ENCODE results near the gene FMO2. TPM values are rescaled to one million over a fixed set of nuclear protein-coding genes. Genes with fewer than 3 reads are reported as not detected.

Gene FMO2
- total and polyA plus RNA-seq, 2 donors (not counting 1 experiment from before 2014, with no cell fraction given): 104 to 136 TPM

DNA sequence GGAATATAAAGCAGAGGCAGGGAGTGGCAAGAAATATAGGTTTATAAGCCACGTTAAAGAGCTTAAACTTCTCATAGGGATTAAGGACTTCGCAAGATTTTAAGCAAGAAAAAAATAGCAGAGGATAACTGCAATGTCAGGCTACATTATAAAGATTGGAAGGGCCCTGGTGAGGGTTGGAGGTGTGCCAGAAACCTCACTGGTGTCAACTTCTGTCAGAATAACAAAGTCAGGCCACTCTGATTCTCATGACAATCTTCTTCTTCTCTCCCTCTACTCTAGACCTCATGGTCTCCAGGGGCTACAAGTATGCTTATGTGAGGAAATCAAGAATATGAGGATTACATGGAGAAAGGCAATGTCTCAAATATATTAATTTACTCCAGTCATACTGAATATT, 32.6 kb upstream of the FMO2 start:
- Histone ChIP-seq H3K79me2 (ENCODE audit: control insufficient read depth, insufficient read depth, low read length) (no peaks in the 10 kb centered on the region), H4K20me1 (ENCODE audit: control insufficient read depth, extremely low read depth, insufficient read depth, low read length) (no peaks in the 10 kb centered on the region), H3K4me3 (replicated peaks in 1 of 4; ENCODE audit: control extremely low read depth in 1 of 4, insufficient read depth in 1 of 4, low read depth in 3 of 4, low read length in 4 of 4) (no peak overlapping the region), H3K27ac (ENCODE audit: insufficient read depth, low read length) (no peak overlapping the region), H3K4me2 (ENCODE audit: extremely low read depth, insufficient read depth, low read length) (no peak overlapping the region), H3K9ac (ENCODE audit: insufficient read depth, low read length) (no peak overlapping the region), H3K27me3 (ENCODE audit: control insufficient read depth, insufficient read depth, low read length) (no peaks in the 10 kb centered on the region), H3K4me1 (ENCODE audit: control insufficient read depth, extremely low read depth, insufficient read depth, low read length) (no peaks in the 10 kb centered on the region), H2AFZ (ENCODE audit: low read length) (no peak overlapping the region), H3K36me3 (ENCODE audit: control insufficient read depth, insufficient read depth, low read length) (no peaks in the 10 kb centered on the region), H3K9me3 (ENCODE audit: control insufficient read depth, insufficient read depth, low read depth, low read length) (no peaks in the 10 kb centered on the region)
- TF ChIP-seq EZH2 (IDR thresholded peaks at IDR 0.05; ENCODE audit: low read length, missing control alignments): no peak
- TF ChIP-seq, protein P1, sequence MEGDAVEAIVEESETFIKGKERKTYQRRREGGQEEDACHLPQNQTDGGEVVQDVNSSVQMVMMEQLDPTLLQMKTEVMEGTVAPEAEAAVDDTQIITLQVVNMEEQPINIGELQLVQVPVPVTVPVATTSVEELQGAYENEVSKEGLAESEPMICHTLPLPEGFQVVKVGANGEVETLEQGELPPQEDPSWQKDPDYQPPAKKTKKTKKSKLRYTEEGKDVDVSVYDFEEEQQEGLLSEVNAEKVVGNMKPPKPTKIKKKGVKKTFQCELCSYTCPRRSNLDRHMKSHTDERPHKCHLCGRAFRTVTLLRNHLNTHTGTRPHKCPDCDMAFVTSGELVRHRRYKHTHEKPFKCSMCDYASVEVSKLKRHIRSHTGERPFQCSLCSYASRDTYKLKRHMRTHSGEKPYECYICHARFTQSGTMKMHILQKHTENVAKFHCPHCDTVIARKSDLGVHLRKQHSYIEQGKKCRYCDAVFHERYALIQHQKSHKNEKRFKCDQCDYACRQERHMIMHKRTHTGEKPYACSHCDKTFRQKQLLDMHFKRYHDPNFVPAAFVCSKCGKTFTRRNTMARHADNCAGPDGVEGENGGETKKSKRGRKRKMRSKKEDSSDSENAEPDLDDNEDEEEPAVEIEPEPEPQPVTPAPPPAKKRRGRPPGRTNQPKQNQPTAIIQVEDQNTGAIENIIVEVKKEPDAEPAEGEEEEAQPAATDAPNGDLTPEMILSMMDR (conservative IDR thresholded peaks at IDR 0.05 in 1 of 2, IDR thresholded peaks at IDR 0.05 in 1 of 2; ENCODE audit: low read depth in 1 of 2, low read length in 2 of 2): no peak
- no peak for DNase-seq (ENCODE audit: low read depth in 2 of 2)

DNA sequence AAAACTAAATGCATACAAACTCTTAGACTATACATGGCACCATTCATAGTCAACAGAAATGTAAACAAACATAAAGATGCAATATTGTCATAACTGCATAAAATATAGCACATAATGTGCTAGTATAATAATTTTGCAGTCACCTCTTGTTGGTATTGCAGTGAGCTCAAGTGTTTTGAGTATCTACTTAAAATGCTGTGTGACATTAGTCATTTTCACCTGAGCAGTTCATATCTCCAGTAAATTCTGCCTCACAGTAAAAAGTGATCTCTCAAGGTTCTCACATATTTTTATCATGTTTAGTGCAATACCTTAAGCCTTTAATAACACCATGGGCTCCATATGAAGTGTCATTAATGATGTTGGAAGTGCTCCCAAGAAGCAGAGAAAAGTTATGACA, 29.6 kb upstream of the FMO2 start:
- H3K27me3 ChIP-seq (ENCODE audit: control insufficient read depth, insufficient read depth, low read length): no peaks in the 10 kb centered on the region
- H3K4me1 ChIP-seq (ENCODE audit: control insufficient read depth, extremely low read depth, insufficient read depth, low read length): no peaks in the 10 kb centered on the region
- no peak overlapping the region for H3K4me2 ChIP-seq (ENCODE audit: extremely low read depth, insufficient read depth, low read length)
- no peak overlapping the region for H3K27ac ChIP-seq (ENCODE audit: insufficient read depth, low read length)
- TF ChIP-seq EZH2 (IDR thresholded peaks at IDR 0.05; ENCODE audit: low read length, missing control alignments): no peak
- TF ChIP-seq, protein P1 (conservative IDR thresholded peaks at IDR 0.05 in 1 of 2, IDR thresholded peaks at IDR 0.05 in 1 of 2; ENCODE audit: low read depth in 1 of 2, low read length in 2 of 2): no peak
- no peaks in the 10 kb centered on the region for H3K79me2 ChIP-seq (ENCODE audit: control insufficient read depth, insufficient read depth, low read length)
- no peak overlapping the region for H3K9ac ChIP-seq (ENCODE audit: insufficient read depth, low read length)
- no peaks in the 10 kb centered on the region for H3K36me3 ChIP-seq (ENCODE audit: control insufficient read depth, insufficient read depth, low read length)
- no peak for DNase-seq (ENCODE audit: low read depth in 2 of 2)
- H3K4me3 ChIP-seq (replicated peaks in 1 of 4; ENCODE audit: control extremely low read depth in 1 of 4, insufficient read depth in 1 of 4, low read depth in 3 of 4, low read length in 4 of 4): no peak overlapping the region
- no peak overlapping the region for H2AFZ ChIP-seq (ENCODE audit: low read length)
- no peaks in the 10 kb centered on the region for H4K20me1 ChIP-seq (ENCODE audit: control insufficient read depth, extremely low read depth, insufficient read depth, low read length)
- no peaks in the 10 kb centered on the region for H3K9me3 ChIP-seq (ENCODE audit: control insufficient read depth, insufficient read depth, low read depth, low read length)

DNA sequence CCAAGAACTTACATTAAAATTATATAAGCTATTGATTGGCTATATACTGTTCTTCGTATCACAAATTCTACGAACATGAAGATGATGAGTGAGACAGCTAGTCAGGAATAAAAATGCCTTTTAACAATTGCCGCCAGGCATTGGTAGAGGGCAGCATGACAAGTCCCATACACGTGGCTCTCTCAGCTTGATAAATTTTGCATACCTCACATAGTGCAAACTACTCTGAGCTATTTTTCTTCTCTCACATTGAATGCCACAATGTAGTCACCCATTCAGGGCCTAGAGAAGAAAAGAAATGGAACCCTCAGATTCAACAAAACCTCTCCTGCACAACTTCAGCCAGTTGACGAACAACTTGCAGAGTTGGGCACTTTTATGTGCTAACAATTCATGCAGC, 27.0 kb upstream of the FMO2 start:
- no peaks in the 10 kb centered on the region for H3K27me3 ChIP-seq (ENCODE audit: control insufficient read depth, insufficient read depth, low read length)
- H3K36me3 ChIP-seq (ENCODE audit: control insufficient read depth, insufficient read depth, low read length): no peaks in the 10 kb centered on the region
- no peak overlapping the region for H3K27ac ChIP-seq (ENCODE audit: insufficient read depth, low read length)
- DNase-seq (ENCODE audit: low read depth in 2 of 2): peak in 1 of 2 donors; percentile 1
- TF ChIP-seq, protein P1 (conservative IDR thresholded peaks at IDR 0.05 in 1 of 2, IDR thresholded peaks at IDR 0.05 in 1 of 2; ENCODE audit: low read depth in 1 of 2, low read length in 2 of 2): no peak
- TF ChIP-seq EZH2 (IDR thresholded peaks at IDR 0.05; ENCODE audit: low read length, missing control alignments): no peak
- no peaks in the 10 kb centered on the region for H4K20me1 ChIP-seq (ENCODE audit: control insufficient read depth, extremely low read depth, insufficient read depth, low read length)
- no peak overlapping the region for H3K4me3 ChIP-seq (replicated peaks in 1 of 4; ENCODE audit: control extremely low read depth in 1 of 4, insufficient read depth in 1 of 4, low read depth in 3 of 4, low read length in 4 of 4)
- H3K9ac ChIP-seq (ENCODE audit: insufficient read depth, low read length): no peak overlapping the region
- no peak overlapping the region for H2AFZ ChIP-seq (ENCODE audit: low read length)
- no peaks in the 10 kb centered on the region for H3K4me1 ChIP-seq (ENCODE audit: control insufficient read depth, extremely low read depth, insufficient read depth, low read length)
- no peak overlapping the region for H3K4me2 ChIP-seq (ENCODE audit: extremely low read depth, insufficient read depth, low read length)
- no peaks in the 10 kb centered on the region for H3K79me2 ChIP-seq (ENCODE audit: control insufficient read depth, insufficient read depth, low read length)
- no peaks in the 10 kb centered on the region for H3K9me3 ChIP-seq (ENCODE audit: control insufficient read depth, insufficient read depth, low read depth, low read length)
